ENCODE results near the gene RASGEF1B. TPM values are rescaled to one million over a fixed set of nuclear protein-coding genes. Genes with fewer than 3 reads are reported as not detected.

Gene RASGEF1B
- polyA plus RNA-seq, 2 of the 4 experiments (the other 2 are of a cell fraction): 0.16 TPM; not detected in 1

DNA sequence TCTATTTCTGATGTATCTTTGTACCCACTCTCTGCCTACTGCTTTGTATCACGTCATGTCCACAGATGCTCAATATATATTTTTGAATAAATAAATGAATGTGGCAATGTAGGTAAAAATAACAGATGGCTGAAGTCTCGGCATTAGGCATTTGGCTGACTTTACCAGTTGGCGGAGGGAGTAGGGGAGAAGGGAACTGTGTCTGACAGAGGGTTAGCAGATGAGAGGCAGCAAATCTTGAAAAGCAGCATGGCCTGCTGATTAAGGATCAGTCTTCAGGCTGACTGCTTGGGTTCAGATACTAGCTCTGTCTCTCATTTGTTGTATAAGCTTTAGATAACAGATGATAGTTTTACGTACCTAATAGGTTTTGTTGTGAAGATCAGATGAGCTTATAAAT, 31.9 kb upstream of the RASGEF1B start:
- no peak overlapping the region for H3K4me2 ChIP-seq
- H3K9me3 ChIP-seq: no peaks in the 10 kb centered on the region
- no peak overlapping the region for H3K27ac ChIP-seq
- ATAC-seq (no peak), FAIRE-seq (no peak), DNase-seq (ENCODE audit: low read depth in 1 of 2, low spot score in 1 of 2) (no peak)
- TF ChIP-seq TP53 (CRISPR knock-in tag; IDR thresholded peaks at IDR 0.05) (no peak), POLR2AphosphoS2 (conservative IDR thresholded peaks at IDR 0.05; ENCODE audit: low read length) (no peak), BHLHE40 (IDR thresholded peaks at IDR 0.05; ENCODE audit: low read depth, low read length) (no peak), NR3C1 (IDR thresholded peaks at IDR 0.05) (no peak), RFX5 (IDR thresholded peaks at IDR 0.05) (no peak), FOSL2 (IDR thresholded peaks at IDR 0.05) (no peak), FOSL2 (CRISPR knock-in tag; IDR thresholded peaks at IDR 0.05) (no peak), FOSB (CRISPR knock-in tag; IDR thresholded peaks at IDR 0.05) (no peak), ZFP36 (IDR thresholded peaks at IDR 0.05; ENCODE audit: borderline replicate concordance, partially characterized antibody) (no peak), JUN (IDR thresholded peaks at IDR 0.05) (no peak), RARB (CRISPR knock-in tag; IDR thresholded peaks at IDR 0.05) (no peak), RAD21 (conservative IDR thresholded peaks at IDR 0.05 in 1 of 2, IDR thresholded peaks at IDR 0.05 in 1 of 2) (no peak), ZNF302 (CRISPR knock-in tag; IDR thresholded peaks at IDR 0.05) (no peak), CHD2 (IDR thresholded peaks at IDR 0.05; ENCODE audit: low read length, partially characterized antibody) (no peak), ZSCAN20 (CRISPR knock-in tag; IDR thresholded peaks at IDR 0.05) (no peak), EHMT2 (IDR thresholded peaks at IDR 0.05; ENCODE audit: low read depth) (no peak), GATA3 (IDR thresholded peaks at IDR 0.05; ENCODE audit: borderline replicate concordance) (no peak)
- TF ChIP-seq, protein P1, sequence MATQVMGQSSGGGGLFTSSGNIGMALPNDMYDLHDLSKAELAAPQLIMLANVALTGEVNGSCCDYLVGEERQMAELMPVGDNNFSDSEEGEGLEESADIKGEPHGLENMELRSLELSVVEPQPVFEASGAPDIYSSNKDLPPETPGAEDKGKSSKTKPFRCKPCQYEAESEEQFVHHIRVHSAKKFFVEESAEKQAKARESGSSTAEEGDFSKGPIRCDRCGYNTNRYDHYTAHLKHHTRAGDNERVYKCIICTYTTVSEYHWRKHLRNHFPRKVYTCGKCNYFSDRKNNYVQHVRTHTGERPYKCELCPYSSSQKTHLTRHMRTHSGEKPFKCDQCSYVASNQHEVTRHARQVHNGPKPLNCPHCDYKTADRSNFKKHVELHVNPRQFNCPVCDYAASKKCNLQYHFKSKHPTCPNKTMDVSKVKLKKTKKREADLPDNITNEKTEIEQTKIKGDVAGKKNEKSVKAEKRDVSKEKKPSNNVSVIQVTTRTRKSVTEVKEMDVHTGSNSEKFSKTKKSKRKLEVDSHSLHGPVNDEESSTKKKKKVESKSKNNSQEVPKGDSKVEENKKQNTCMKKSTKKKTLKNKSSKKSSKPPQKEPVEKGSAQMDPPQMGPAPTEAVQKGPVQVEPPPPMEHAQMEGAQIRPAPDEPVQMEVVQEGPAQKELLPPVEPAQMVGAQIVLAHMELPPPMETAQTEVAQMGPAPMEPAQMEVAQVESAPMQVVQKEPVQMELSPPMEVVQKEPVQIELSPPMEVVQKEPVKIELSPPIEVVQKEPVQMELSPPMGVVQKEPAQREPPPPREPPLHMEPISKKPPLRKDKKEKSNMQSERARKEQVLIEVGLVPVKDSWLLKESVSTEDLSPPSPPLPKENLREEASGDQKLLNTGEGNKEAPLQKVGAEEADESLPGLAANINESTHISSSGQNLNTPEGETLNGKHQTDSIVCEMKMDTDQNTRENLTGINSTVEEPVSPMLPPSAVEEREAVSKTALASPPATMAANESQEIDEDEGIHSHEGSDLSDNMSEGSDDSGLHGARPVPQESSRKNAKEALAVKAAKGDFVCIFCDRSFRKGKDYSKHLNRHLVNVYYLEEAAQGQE (IDR thresholded peaks at IDR 0.05): no peak
- CTCF ChIA-PET: no interaction called here
- 56% methylated on average over 4 of the region's 4 CpGs for WGBS (ENCODE audit: missing lambda C conversion rate)
- H3K4me1 ChIP-seq: no peaks in the 10 kb centered on the region
- no peak overlapping the region for H3K4me3 ChIP-seq
- POLR2A ChIA-PET: no interaction called here

DNA sequence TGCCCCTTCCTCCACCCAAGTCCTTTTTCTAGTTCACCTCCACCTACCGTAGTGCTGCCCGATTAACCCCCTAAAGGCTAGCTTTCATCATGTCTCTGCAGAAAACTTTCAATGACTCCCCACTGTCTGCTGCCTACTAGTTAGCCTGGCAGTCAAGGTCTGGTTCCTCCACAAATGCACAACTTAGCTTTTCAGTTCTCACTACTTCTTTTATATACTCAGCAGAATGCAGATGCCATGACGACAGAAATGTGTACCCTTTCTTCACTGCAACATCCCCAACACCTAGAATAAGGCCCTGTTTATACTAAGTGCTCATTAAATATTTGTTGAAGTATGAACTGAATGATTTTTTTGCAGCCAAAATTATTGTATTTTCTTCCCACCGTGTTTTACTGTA, 30.9 kb upstream of the RASGEF1B start:
- Histone ChIP-seq H3K4me3 (no peak overlapping the region), H3K27ac (no peak overlapping the region), H3K4me2 (no peak overlapping the region), H3K9me3 (no peaks in the 10 kb centered on the region), H3K4me1 (no peaks in the 10 kb centered on the region)
- FAIRE-seq (no peak), DNase-seq (ENCODE audit: low read depth in 1 of 2, low spot score in 1 of 2) (no peak), ATAC-seq (no peak)
- 30% methylated on average over 4 of the region's 4 CpGs for WGBS (ENCODE audit: missing lambda C conversion rate)
- CTCF ChIA-PET: no interaction called here
- POLR2A ChIA-PET: no interaction called here
- TF ChIP-seq EP300 (IDR thresholded peaks at IDR 0.05) (no peak), JUNB (IDR thresholded peaks at IDR 0.05) (no peak), POLR2A (IDR thresholded peaks at IDR 0.05; ENCODE audit: low read length) (no peak), ZSCAN20 (CRISPR knock-in tag; IDR thresholded peaks at IDR 0.05) (no peak), NPAS2 (CRISPR knock-in tag; IDR thresholded peaks at IDR 0.05; ENCODE audit: borderline replicate concordance) (no peak), RNF2 (IDR thresholded peaks at IDR 0.05; ENCODE audit: borderline replicate concordance, low read depth) (no peak), RARB (CRISPR knock-in tag; IDR thresholded peaks at IDR 0.05) (no peak), CEBPB (IDR thresholded peaks at IDR 0.05) (no peak), ESRRA (IDR thresholded peaks at IDR 0.05; ENCODE audit: borderline replicate concordance, low read length) (no peak)
- TF ChIP-seq, protein P2, sequence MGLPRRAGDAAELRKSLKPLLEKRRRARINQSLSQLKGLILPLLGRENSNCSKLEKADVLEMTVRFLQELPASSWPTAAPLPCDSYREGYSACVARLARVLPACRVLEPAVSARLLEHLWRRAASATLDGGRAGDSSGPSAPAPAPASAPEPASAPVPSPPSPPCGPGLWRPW (IDR thresholded peaks at IDR 0.05): no peak
- TF ChIP-seq, protein P3, sequence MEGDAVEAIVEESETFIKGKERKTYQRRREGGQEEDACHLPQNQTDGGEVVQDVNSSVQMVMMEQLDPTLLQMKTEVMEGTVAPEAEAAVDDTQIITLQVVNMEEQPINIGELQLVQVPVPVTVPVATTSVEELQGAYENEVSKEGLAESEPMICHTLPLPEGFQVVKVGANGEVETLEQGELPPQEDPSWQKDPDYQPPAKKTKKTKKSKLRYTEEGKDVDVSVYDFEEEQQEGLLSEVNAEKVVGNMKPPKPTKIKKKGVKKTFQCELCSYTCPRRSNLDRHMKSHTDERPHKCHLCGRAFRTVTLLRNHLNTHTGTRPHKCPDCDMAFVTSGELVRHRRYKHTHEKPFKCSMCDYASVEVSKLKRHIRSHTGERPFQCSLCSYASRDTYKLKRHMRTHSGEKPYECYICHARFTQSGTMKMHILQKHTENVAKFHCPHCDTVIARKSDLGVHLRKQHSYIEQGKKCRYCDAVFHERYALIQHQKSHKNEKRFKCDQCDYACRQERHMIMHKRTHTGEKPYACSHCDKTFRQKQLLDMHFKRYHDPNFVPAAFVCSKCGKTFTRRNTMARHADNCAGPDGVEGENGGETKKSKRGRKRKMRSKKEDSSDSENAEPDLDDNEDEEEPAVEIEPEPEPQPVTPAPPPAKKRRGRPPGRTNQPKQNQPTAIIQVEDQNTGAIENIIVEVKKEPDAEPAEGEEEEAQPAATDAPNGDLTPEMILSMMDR (IDR thresholded peaks at IDR 0.05): no peak

Data from A549 (cell line).